PFSK-1 (cell line): ENCODE data around the gene SRRM2.

Source experiments
- FOXP2 ChIP-seq: optimal IDR thresholded peaks from 2 replicates; pipeline ENCODE3; 2011; ENCODE audit warnings: borderline replicate concordance, control low read depth, inconsistent platforms; ENCODE audit not compliant: insufficient read depth; ENCODE audit errors: extremely low read length, extremely low read depth
- POLR2AphosphoS5 ChIP-seq: IDR thresholded peaks from 2 replicates; pipeline ENCODE4 v1.6.1; 2012; ENCODE audit warnings: low read depth, mild to moderate bottlenecking, control low read depth, low read length, moderate library complexity
- REST ChIP-seq, 2 experiments: IDR thresholded peaks; 2 replicates each; pipeline versions ENCODE4 v1.6.1 to v1.8.0; 2011 to 2012; ENCODE audit warnings: low read depth in 2 of 2, low read length in 2 of 2, control low read depth in 1 of 2, inconsistent platforms in 1 of 2, mild to moderate bottlenecking in 1 of 2, moderate library complexity in 1 of 2; ENCODE audit not compliant: insufficient read depth in 1 of 2
- SIN3A ChIP-seq: IDR thresholded peaks from 2 replicates; pipeline ENCODE4 v1.6.1; 2012; ENCODE audit warnings: mild to moderate bottlenecking, low read length, moderate library complexity, borderline replicate concordance; ENCODE audit not compliant: insufficient read depth
- TAF1 ChIP-seq: IDR thresholded peaks from 2 replicates; pipeline ENCODE4 v1.6.1; 2012; ENCODE audit warnings: low read length, control low read depth, borderline replicate concordance; ENCODE audit not compliant: insufficient read depth

The SRRM2 gene

GRCh38 chr16:2769675-2770056, 17.2 kb downstream of the SRRM2 start:
- TF ChIP-seq FOXP2 (no peak), REST (IDR thresholded peaks at IDR 0.05; ENCODE audit: insufficient read depth in 1 of 2, low read depth in 2 of 2, low read length in 2 of 2) (no peak), SIN3A (no peak), POLR2AphosphoS5 (no peak), TAF1 (no peak)

DNA sequence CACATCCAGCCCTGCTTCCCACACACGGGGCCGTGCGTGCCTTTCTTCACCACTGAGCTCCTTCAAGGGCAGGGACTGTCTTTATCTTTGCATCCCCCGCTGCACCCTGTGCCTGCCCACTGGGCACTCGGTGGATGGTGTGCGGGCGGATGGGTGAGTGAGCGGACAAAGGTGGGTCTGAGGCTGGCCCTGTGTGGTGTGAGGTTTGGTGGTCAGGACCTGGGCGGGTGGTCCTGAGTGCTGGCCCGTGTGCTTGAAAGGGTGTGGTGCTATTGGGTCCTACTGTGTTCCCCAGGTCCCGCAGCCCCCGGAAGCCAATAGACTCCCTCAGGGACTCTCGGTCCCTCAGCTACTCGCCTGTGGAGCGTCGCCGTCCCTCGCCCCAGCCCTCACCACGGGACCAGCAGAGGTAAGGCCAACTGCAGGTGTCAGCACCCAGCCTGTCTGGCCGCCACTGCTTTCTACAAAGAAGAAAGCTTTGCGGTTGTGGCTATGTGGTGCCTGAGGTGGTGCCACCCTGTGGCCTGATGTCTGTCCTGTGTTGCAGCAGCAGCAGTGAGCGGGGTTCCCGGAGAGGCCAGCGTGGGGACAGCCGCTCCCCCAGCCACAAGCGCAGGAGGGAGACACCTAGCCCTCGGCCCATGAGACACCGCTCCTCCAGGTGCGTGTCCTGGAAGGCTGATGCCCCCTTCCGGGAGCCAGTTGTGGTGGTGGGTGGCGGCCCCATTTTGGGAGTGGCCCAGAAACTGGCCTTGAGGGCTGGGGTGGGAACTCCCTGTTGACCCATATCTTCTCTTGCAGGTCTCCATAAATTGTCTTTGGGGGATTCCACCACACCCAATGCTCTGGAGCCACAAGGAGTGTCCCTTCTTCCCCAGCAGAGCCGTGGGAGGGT, 17.9 kb downstream of the SRRM2 start:
- TF ChIP-seq REST (IDR thresholded peaks at IDR 0.05; ENCODE audit: insufficient read depth in 1 of 2, low read depth in 2 of 2, low read length in 2 of 2), result no peak

DNA sequence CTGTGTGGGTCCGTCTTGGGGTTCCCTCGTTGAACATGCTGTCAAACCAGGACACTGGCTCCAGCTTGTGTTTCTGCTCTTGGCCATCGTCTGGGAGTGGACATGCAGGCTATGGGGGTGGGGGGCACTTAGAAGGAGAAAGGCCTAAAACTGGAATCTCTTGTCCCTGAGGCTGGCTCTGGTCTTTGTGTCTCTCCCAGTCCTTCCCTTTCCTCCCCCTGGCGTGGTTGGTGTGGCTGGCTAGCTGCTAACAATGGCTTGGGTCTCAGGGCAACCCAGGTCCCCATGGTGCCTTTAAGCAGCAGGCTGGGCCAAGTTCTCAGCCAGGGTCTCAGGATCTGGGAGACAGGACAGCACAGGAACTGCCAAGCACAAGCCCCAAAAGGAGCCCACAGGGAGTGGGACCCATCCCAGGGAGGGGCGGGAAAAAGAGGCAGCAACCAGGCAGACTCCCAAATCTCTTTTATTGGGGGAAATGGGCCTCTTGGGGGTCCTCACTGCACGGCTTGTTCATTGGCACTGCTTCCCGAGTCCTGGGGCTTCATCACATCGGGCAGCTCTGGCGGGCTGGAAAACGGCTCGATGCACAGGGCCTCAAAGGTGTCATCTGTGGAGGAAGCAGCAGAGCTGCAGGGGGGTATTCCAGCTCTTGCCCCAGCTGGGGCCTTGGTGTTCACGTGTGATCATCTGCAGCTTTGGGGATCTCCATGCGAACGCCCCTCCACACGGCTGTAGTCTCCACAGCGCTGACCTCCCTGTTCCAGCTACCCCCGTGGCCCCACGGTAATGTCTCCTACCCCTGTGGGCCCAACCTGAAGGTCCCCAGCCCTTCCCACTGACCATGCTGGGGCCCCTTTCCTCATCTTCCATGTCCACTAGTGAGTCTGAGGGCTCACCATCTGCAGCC, 19.3 kb downstream of the SRRM2 start:
- no peak for TF ChIP-seq REST (IDR thresholded peaks at IDR 0.05; ENCODE audit: insufficient read depth in 1 of 2, low read depth in 2 of 2, low read length in 2 of 2)
- peak; percentile 35 for TF ChIP-seq POLR2AphosphoS5

DNA sequence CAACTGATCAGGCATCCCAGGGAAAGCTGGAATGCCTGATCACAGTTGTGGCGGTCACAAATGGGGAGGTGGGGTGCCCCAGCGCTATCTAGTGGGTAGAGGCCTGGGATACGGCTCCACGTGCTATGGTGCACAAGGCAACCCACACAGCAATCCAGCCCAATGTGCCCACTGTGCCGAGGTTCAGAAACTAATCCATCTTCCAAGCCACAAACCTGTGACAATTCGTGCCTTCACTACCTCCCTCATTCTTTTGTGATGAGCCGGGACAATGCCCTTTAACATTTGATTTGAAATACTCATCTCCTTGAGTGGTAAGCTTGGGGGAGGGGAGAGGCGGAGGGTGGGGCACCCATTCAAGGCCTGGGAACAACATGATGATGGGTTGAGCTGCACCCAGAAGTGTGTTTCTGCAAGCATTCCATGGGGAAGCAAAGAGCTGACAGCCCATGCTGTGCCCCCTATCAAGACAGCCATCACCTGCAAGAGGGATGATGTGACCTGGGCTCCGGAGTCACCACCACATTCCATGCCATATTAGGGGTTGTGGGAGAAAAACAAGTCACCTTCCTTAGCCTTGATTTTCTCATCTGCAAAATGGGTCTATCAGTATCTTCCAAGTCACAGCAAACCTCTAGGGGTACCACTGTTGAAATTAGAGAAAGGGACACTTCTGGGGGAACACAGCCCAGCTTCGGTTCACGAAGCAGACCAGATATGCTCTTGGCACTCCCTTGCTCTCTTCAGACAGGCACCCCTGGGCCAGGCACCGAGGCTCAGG, 20.9 kb downstream of the SRRM2 start:
- TF ChIP-seq REST (IDR thresholded peaks at IDR 0.05; ENCODE audit: insufficient read depth in 1 of 2, low read depth in 2 of 2, low read length in 2 of 2) (no peak), SIN3A (no peak), TAF1 (no peak), POLR2AphosphoS5 (no peak), FOXP2 (no peak)
